HG03520 (cell line): Measurements from ENCODE around the gene BLTP3B.

Experiments
- ATAC-seq: cut with Tn5 transposase; IDR thresholded peaks from one replicate; pipeline ENCODE4 v1.9.1; 2021; ENCODE audit warnings: mild to moderate bottlenecking, moderate library complexity; ENCODE audit not compliant: unreplicated experiment

BLTP3B gene

GRCh38 chr12:100120355-100120754 lies 22.3 kb downstream of the BLTP3B start:
- no peak for ATAC-seq

- ATAC-seq = no peak
Measured at GRCh38 chr12:100115291-100115690, 27.4 kb downstream of the BLTP3B start.

DNA sequence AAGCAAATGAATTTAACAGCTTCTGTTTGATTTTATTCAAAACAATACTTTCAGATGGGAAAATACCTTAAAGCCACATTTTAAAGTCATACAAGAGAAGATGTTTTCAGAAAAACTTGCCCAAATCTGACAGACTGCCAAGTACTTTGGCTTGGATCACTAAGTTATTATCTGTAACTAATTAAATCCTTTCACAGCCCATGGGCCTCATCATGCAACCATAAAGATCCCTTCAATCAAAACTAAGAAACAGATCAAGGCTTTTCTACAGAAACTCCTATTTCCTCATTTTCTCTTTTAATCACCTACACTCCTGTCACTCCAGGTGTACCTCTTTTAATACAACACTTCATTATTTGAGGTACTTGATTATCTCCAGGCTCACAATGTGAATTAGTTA lies 28.1 kb downstream of the BLTP3B start:
- ATAC-seq = no peak

DNA sequence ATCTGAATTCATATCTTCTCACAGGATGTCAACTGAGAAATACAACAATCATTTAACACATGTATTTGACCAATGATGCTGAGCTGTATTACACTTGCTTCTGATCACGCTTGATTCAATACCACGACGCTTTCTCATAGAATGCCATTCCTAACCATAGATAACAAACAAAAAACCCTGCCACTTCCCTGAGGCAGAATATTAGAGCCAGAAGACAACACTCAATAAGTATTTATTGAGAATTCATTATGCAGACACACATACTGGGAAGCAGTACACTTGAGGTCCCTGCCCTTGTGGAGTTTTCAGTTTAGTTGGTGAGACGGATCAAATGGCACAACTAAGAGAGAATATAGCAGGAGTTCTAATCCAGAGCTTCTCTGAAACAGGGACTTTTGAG lies 32.4 kb downstream of the BLTP3B start:
- no peak for ATAC-seq

GRCh38 chr12:100106861-100107260 lies 35.8 kb downstream of the BLTP3B start:
- no peak for ATAC-seq

DNA sequence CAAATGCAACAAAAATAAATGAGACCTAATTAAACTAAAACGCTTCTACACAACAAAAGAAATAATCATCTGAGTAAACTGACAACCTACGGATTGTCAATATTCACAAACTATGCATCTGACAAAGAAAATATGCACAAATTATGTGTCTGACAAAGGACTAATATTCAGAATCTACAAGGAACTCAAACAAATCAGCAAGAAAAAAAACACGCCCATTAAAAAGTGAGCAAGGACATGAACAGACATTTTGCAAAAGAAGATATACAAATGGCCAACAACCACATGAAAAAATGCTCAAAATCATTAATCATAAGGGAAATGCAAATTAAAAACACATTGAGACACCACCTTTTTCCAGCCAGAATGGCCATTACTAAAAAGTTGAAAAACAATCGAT lies 37.0 kb downstream of the BLTP3B start:
- ATAC-seq = no peak

- ATAC-seq = no peak
Measured at GRCh38 chr12:100101000-100101399, 41.7 kb downstream of the BLTP3B start.
